ENCODE results near the gene EPHB2.

- TF ChIP-seq CTCF (IDR thresholded peaks at IDR 0.05), result no peak
- no peak for TF ChIP-seq POLR2A (IDR thresholded peaks at IDR 0.05)
Observed at GRCh38 chr1:22864886-22865285, 154.2 kb downstream of the EPHB2 start.

Measured in testis (tissue), 2 donors.